A549 (cell line): ENCODE results near the gene MEGF9.
A peak's percentile ranks its signal among the peaks of the same experiment; 100 is the strongest.

Experiments used
- EP300 ChIP-seq, 2 experiments: fragments of >200 bp; sonication (Bioruptor Twin); formaldehyde crosslinking; IDR thresholded peaks; 2 replicates in 1 of 2; 3 replicates in 1 of 2; pipeline ENCODE4 v1.6.1; 2016 to 2017
- JUNB ChIP-seq: fragments of >200 bp; sonication (Bioruptor Twin); formaldehyde crosslinking; IDR thresholded peaks from 2 replicates; pipeline ENCODE4 v1.6.1; 2016
- MAFK ChIP-seq: fragments of 450-650 bp; IDR thresholded peaks from 2 replicates; pipeline ENCODE4 v1.6.1; 2014; ENCODE audit not compliant: partially characterized antibody
- MAZ ChIP-seq: fragments of 150-350 bp; IDR thresholded peaks from 2 replicates; pipeline ENCODE4 v1.6.1; 2014; ENCODE audit warnings: antibody characterized with exemption, low read depth, low read length, borderline replicate concordance
- NR3C1 ChIP-seq: fragments of >200 bp; sonication (Bioruptor Twin); formaldehyde crosslinking; IDR thresholded peaks from 3 replicates; pipeline ENCODE4 v1.6.1; 2017
- POLR2A ChIP-seq: IDR thresholded peaks from 2 replicates; pipeline ENCODE4 v1.6.1; 2012; ENCODE audit warnings: mild to moderate bottlenecking, low read length
- RAD21 ChIP-seq, 2 experiments: fragments of >200 bp in 1 of 2; sonication (Bioruptor Twin) in 1 of 2; formaldehyde crosslinking in 1 of 2; IDR thresholded peaks in 1 of 2; conservative IDR thresholded peaks in 1 of 2; 2 replicates in 1 of 2; 3 replicates in 1 of 2; pipeline ENCODE4 v1.6.1; 2012 to 2018; ENCODE audit warnings: inconsistent platforms in 1 of 2
- RARB ChIP-seq: fragments of 250-450 bp; sonication (Bioruptor Pico); IDR thresholded peaks from 2 replicates; pipeline ENCODE4 v1.8.0; 2021; ENCODE audit warnings: mild to moderate bottlenecking, moderate library complexity
- TF ChIP-seq, protein P1 (sequence below): fragments of >200 bp; sonication (Bioruptor Twin); formaldehyde crosslinking; IDR thresholded peaks from 3 replicates; pipeline ENCODE4 v1.5.1; 2016
- TF ChIP-seq, protein P2 (sequence below): fragments of 450-650 bp; IDR thresholded peaks from 2 replicates; pipeline ENCODE4 v1.6.1; 2014; ENCODE audit warnings: antibody characterized with exemption
- TF ChIP-seq, protein P3 (sequence below): IDR thresholded peaks from 2 replicates; pipeline ENCODE4 v1.6.1; 2012

DNA sequence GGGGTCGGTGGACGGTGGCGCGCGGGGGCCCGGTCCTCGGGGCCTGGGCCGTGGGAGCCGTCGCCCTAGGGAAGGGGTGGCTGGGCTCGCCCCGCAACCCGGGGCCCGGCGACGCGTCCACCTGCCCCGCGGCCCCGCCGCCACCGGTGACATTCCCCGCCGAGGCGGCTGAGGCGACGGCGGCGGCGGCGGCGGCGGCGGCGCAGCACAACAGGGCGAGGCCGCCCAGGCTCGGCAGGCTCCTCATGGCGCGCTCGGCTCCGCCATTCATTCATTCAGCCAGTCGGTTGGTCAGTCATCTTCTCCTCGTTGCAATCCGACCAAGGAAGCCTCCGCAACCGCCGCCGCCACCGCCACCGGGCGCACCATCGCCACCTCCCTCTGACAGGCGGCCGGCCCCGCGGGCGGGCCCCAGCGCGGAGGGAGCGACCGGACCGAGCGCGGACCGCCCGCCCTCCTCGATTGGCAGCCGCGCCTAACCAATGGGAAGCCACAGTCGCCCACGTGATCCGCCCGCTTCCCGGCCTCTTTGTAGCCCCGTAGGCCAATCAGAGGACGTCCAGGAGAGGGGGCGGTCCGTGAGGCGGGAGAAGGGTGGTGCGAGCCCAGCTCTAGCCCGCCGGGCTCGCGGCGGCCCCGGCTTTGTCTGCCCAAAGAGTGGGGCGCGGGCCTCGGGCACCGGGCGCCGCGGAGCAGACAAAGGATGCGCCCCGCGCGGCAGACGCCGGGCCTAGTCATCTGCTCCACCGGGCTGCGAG is at the start of gene MEGF9:
- TF ChIP-seq, protein P1, sequence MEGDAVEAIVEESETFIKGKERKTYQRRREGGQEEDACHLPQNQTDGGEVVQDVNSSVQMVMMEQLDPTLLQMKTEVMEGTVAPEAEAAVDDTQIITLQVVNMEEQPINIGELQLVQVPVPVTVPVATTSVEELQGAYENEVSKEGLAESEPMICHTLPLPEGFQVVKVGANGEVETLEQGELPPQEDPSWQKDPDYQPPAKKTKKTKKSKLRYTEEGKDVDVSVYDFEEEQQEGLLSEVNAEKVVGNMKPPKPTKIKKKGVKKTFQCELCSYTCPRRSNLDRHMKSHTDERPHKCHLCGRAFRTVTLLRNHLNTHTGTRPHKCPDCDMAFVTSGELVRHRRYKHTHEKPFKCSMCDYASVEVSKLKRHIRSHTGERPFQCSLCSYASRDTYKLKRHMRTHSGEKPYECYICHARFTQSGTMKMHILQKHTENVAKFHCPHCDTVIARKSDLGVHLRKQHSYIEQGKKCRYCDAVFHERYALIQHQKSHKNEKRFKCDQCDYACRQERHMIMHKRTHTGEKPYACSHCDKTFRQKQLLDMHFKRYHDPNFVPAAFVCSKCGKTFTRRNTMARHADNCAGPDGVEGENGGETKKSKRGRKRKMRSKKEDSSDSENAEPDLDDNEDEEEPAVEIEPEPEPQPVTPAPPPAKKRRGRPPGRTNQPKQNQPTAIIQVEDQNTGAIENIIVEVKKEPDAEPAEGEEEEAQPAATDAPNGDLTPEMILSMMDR: no peak; the same call in 2 of the 3 replicates
- peak; percentile 59 for TF ChIP-seq POLR2A
- no peak for TF ChIP-seq MAZ
- TF ChIP-seq, protein P2, sequence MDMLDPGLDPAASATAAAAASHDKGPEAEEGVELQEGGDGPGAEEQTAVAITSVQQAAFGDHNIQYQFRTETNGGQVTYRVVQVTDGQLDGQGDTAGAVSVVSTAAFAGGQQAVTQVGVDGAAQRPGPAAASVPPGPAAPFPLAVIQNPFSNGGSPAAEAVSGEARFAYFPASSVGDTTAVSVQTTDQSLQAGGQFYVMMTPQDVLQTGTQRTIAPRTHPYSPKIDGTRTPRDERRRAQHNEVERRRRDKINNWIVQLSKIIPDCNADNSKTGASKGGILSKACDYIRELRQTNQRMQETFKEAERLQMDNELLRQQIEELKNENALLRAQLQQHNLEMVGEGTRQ: peak; percentile 97
- TF ChIP-seq EP300 (IDR thresholded peaks at IDR 0.05): no peak
- no peak for TF ChIP-seq MAFK
- no peak for TF ChIP-seq RARB (CRISPR knock-in tag)
- TF ChIP-seq, protein P3, sequence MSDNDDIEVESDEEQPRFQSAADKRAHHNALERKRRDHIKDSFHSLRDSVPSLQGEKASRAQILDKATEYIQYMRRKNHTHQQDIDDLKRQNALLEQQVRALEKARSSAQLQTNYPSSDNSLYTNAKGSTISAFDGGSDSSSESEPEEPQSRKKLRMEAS: 0 out of 2 replicates have a peak, but pooled peaks have one; percentile 33
- no peak for TF ChIP-seq RAD21 (conservative IDR thresholded peaks at IDR 0.05 in 1 of 2, IDR thresholded peaks at IDR 0.05 in 1 of 2)
- no peak for TF ChIP-seq JUNB
- no peak for TF ChIP-seq NR3C1
